K562 (cell line): ENCODE results near the gene CIAO3. TPM values are rescaled to one million over a fixed set of nuclear protein-coding genes. Genes with fewer than 3 reads are reported as not detected.

Experiments
- CBX1 ChIP-seq: sonication (generic); IDR thresholded peaks from 2 replicates; pipeline ENCODE4 v1.6.1; 2016; ENCODE audit warnings: antibody characterized with exemption, low read depth, mild to moderate bottlenecking
- CBX5 ChIP-seq: IDR thresholded peaks from 2 replicates; pipeline ENCODE4 v1.6.1; 2014; ENCODE audit warnings: low read depth, borderline replicate concordance
- FOXA3 ChIP-seq, 2 experiments: fragments of 450-650 bp in 1 of 2; sonication (generic) in 1 of 2; formaldehyde crosslinking; IDR thresholded peaks in 1 of 2; conservative IDR thresholded peaks in 1 of 2; 2 replicates each; pipeline versions ENCODE4 v1.4.0 to v1.8.0; 2020 to 2022; ENCODE audit warnings: mild to moderate bottlenecking in 2 of 2, missing genetic modification reagents in 1 of 2
- NFATC3 ChIP-seq: fragments of 450-650 bp; IDR thresholded peaks from 2 replicates; pipeline ENCODE4 v1.6.1; 2017; ENCODE audit warnings: mild to moderate bottlenecking
- PHF21A ChIP-seq: fragments of 450-650 bp; IDR thresholded peaks from 2 replicates; pipeline ENCODE4 v1.6.1; 2017; ENCODE audit warnings: low read depth, borderline replicate concordance
- ZC3H8 ChIP-seq: fragments of 450-650 bp; IDR thresholded peaks from 2 replicates; pipeline ENCODE4 v1.6.1; 2017
- ZFPM2 ChIP-seq: fragments of 250-450 bp; sonication (Bioruptor Pico); IDR thresholded peaks from 2 replicates; pipeline ENCODE4 v1.5.1; 2022; ENCODE audit warnings: mild to moderate bottlenecking
- ZNF583 ChIP-seq: fragments of 250-450 bp; sonication (Bioruptor Pico); IDR thresholded peaks from 2 replicates; pipeline ENCODE4 v1.4.0; 2020
- ZNF79 ChIP-seq: fragments of 250-450 bp; sonication (Bioruptor Pico); IDR thresholded peaks from 2 replicates; pipeline ENCODE4 v1.4.0; 2020; ENCODE audit warnings: low read depth, mild to moderate bottlenecking, moderate library complexity
- polyA plus RNA-seq, 8 experiments: library from polyadenylated mRNA; depleted of rRNA in 4 of 8; stranded (reverse) in 5 of 8; unstranded in 3 of 8; fragments of >200 nt; fragmentation: Nextera tagmentation in 2 of 8; fragmentation: Illumina TruSeq in 1 of 8; extraction: Ambion mirVana in 2 of 8; extraction: Trizol in 1 of 8; gene quantifications; 2 replicates each; pipeline versions ENCODE4 v1.2.1 to v1.2.3, GENCODE V29; 2011 to 2014; ENCODE audit warnings: inconsistent platforms in 1 of 8, missing spikeins in 1 of 8
- total RNA-seq, 7 experiments: library from RNA; depleted of rRNA in 6 of 7; stranded (reverse); fragments of >200 nt in 6 of 7; fragmentation: Illumina TruSeq in 2 of 7; extraction: Trizol in 2 of 7; gene quantifications; 2 replicates each; pipeline versions ENCODE4 v1.2.1 to v1.2.3, GENCODE V29; 2011 to 2021; ENCODE audit warnings: low replicate concordance in 1 of 7
- TF ChIP-seq, protein P1 (sequence below): fragments of 450-650 bp; IDR thresholded peaks from 2 replicates; pipeline ENCODE4 v1.6.1; 2016; ENCODE audit warnings: mild to moderate bottlenecking, moderate library complexity
- TF ChIP-seq, protein P2 (sequence below): fragments of 450-650 bp; IDR thresholded peaks from 2 replicates; pipeline ENCODE4 v1.6.1; 2016
- TF ChIP-seq, protein P3 (sequence below): sonication (generic); formaldehyde crosslinking; IDR thresholded peaks from 2 replicates; pipeline ENCODE4 v1.8.1; 2022; ENCODE audit warnings: missing genetic modification reagents
- TF ChIP-seq, protein P4 (sequence below): fragments of 200-800 bp; sonication (Bioruptor generic); IDR thresholded peaks from 2 replicates; pipeline ENCODE4 v1.6.1; 2017; ENCODE audit warnings: missing genetic modification characterization, missing compliant biosample characterization

CIAO3 gene
- total and polyA plus RNA-seq, 9 of the 15 experiments (the other 6 are each of a cell fraction or from before 2014, with no cell fraction given): 2.2 to 35.6 (median 18.7) TPM

DNA sequence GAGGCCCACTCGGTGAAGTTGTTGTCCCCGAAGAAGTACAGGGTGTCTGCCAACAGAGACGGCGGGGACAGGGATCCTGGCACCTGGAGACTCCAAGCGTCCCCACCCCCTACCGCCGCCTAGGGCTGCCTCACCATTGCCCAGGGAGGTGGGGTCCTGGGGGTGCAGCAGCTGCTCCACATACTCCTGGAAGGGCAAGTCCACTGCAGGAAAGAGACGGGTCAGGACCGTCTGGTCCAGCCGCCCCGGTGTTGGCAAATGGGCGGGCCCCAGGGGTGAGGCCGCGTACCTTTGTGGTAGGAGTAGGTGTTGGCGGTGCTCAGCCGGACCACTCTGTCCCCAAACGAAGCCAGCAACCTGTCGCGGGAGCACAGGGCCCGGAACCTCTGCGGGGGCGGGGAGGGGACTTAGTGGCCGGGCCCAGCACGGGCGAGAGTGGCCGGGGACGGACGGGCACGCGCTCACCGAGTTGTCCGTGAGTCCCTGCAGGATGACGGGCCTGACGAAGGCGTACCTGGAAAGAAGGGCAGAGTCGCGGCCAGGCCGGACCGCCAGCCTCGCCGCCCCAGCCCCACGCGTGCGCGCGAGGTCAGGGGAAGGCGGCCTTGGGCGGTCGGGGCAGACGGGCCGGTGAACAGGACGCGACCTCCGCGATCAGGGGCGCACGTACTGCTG is 57.3 kb downstream of the CIAO3 start (continued):
- TF ChIP-seq, protein P1, sequence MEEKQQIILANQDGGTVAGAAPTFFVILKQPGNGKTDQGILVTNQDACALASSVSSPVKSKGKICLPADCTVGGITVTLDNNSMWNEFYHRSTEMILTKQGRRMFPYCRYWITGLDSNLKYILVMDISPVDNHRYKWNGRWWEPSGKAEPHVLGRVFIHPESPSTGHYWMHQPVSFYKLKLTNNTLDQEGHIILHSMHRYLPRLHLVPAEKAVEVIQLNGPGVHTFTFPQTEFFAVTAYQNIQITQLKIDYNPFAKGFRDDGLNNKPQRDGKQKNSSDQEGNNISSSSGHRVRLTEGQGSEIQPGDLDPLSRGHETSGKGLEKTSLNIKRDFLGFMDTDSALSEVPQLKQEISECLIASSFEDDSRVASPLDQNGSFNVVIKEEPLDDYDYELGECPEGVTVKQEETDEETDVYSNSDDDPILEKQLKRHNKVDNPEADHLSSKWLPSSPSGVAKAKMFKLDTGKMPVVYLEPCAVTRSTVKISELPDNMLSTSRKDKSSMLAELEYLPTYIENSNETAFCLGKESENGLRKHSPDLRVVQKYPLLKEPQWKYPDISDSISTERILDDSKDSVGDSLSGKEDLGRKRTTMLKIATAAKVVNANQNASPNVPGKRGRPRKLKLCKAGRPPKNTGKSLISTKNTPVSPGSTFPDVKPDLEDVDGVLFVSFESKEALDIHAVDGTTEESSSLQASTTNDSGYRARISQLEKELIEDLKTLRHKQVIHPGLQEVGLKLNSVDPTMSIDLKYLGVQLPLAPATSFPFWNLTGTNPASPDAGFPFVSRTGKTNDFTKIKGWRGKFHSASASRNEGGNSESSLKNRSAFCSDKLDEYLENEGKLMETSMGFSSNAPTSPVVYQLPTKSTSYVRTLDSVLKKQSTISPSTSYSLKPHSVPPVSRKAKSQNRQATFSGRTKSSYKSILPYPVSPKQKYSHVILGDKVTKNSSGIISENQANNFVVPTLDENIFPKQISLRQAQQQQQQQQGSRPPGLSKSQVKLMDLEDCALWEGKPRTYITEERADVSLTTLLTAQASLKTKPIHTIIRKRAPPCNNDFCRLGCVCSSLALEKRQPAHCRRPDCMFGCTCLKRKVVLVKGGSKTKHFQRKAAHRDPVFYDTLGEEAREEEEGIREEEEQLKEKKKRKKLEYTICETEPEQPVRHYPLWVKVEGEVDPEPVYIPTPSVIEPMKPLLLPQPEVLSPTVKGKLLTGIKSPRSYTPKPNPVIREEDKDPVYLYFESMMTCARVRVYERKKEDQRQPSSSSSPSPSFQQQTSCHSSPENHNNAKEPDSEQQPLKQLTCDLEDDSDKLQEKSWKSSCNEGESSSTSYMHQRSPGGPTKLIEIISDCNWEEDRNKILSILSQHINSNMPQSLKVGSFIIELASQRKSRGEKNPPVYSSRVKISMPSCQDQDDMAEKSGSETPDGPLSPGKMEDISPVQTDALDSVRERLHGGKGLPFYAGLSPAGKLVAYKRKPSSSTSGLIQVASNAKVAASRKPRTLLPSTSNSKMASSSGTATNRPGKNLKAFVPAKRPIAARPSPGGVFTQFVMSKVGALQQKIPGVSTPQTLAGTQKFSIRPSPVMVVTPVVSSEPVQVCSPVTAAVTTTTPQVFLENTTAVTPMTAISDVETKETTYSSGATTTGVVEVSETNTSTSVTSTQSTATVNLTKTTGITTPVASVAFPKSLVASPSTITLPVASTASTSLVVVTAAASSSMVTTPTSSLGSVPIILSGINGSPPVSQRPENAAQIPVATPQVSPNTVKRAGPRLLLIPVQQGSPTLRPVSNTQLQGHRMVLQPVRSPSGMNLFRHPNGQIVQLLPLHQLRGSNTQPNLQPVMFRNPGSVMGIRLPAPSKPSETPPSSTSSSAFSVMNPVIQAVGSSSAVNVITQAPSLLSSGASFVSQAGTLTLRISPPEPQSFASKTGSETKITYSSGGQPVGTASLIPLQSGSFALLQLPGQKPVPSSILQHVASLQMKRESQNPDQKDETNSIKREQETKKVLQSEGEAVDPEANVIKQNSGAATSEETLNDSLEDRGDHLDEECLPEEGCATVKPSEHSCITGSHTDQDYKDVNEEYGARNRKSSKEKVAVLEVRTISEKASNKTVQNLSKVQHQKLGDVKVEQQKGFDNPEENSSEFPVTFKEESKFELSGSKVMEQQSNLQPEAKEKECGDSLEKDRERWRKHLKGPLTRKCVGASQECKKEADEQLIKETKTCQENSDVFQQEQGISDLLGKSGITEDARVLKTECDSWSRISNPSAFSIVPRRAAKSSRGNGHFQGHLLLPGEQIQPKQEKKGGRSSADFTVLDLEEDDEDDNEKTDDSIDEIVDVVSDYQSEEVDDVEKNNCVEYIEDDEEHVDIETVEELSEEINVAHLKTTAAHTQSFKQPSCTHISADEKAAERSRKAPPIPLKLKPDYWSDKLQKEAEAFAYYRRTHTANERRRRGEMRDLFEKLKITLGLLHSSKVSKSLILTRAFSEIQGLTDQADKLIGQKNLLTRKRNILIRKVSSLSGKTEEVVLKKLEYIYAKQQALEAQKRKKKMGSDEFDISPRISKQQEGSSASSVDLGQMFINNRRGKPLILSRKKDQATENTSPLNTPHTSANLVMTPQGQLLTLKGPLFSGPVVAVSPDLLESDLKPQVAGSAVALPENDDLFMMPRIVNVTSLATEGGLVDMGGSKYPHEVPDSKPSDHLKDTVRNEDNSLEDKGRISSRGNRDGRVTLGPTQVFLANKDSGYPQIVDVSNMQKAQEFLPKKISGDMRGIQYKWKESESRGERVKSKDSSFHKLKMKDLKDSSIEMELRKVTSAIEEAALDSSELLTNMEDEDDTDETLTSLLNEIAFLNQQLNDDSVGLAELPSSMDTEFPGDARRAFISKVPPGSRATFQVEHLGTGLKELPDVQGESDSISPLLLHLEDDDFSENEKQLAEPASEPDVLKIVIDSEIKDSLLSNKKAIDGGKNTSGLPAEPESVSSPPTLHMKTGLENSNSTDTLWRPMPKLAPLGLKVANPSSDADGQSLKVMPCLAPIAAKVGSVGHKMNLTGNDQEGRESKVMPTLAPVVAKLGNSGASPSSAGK: peak; percentile 78; the same call in 1 of the 2 replicates
- TF ChIP-seq CBX1: peak; percentile 20; the same call in 1 of the 2 replicates
- TF ChIP-seq FOXA3 (CRISPR knock-in tag; conservative IDR thresholded peaks at IDR 0.05 in 1 of 2, IDR thresholded peaks at IDR 0.05 in 1 of 2): 0 out of 4 replicates have a peak, but pooled peaks of 1 of the 2 experiments have one; percentile 14
- no peak for TF ChIP-seq PHF21A
- no peak for TF ChIP-seq CBX5
- TF ChIP-seq ZNF79 (CRISPR knock-in tag): no peak
- TF ChIP-seq ZNF583: no peak
- TF ChIP-seq, protein P2, sequence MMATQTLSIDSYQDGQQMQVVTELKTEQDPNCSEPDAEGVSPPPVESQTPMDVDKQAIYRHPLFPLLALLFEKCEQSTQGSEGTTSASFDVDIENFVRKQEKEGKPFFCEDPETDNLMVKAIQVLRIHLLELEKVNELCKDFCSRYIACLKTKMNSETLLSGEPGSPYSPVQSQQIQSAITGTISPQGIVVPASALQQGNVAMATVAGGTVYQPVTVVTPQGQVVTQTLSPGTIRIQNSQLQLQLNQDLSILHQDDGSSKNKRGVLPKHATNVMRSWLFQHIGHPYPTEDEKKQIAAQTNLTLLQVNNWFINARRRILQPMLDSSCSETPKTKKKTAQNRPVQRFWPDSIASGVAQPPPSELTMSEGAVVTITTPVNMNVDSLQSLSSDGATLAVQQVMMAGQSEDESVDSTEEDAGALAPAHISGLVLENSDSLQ: no peak
- TF ChIP-seq, protein P3, sequence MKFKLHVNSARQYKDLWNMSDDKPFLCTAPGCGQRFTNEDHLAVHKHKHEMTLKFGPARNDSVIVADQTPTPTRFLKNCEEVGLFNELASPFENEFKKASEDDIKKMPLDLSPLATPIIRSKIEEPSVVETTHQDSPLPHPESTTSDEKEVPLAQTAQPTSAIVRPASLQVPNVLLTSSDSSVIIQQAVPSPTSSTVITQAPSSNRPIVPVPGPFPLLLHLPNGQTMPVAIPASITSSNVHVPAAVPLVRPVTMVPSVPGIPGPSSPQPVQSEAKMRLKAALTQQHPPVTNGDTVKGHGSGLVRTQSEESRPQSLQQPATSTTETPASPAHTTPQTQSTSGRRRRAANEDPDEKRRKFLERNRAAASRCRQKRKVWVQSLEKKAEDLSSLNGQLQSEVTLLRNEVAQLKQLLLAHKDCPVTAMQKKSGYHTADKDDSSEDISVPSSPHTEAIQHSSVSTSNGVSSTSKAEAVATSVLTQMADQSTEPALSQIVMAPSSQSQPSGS (CRISPR knock-in tag): peak; percentile 49; the same call in 1 of the 2 replicates
- no peak for TF ChIP-seq ZC3H8
- TF ChIP-seq, protein P4, sequence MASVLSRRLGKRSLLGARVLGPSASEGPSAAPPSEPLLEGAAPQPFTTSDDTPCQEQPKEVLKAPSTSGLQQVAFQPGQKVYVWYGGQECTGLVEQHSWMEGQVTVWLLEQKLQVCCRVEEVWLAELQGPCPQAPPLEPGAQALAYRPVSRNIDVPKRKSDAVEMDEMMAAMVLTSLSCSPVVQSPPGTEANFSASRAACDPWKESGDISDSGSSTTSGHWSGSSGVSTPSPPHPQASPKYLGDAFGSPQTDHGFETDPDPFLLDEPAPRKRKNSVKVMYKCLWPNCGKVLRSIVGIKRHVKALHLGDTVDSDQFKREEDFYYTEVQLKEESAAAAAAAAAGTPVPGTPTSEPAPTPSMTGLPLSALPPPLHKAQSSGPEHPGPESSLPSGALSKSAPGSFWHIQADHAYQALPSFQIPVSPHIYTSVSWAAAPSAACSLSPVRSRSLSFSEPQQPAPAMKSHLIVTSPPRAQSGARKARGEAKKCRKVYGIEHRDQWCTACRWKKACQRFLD: no peak
- peak; percentile 85; the same call in 1 of the 2 replicates for TF ChIP-seq ZFPM2 (CRISPR knock-in tag)
- no peak for TF ChIP-seq NFATC3
